Measurements from ENCODE around the gene PLIN3. TPM values are rescaled to one million over a fixed set of nuclear protein-coding genes. Genes with fewer than 3 reads are reported as not detected.

Gene PLIN3
- total and polyA plus RNA-seq, 9 of the 15 experiments (the other 6 are each of a cell fraction or from before 2014, with no cell fraction given): 7.5 to 75.6 (median 43.1) TPM

- no peak overlapping the region for H3K27ac ChIP-seq (ENCODE audit: extremely low read depth, low read depth, low read length)
- no peak for TF ChIP-seq ARID1B (IDR thresholded peaks at IDR 0.05)
- TF ChIP-seq NRF1 (conservative IDR thresholded peaks at IDR 0.05 in 1 of 2, IDR thresholded peaks at IDR 0.05 in 1 of 2): no peak
- no peak for TF ChIP-seq ZNF444 (CRISPR knock-in tag; IDR thresholded peaks at IDR 0.05)
- no peak for TF ChIP-seq GABPA (tag; conservative IDR thresholded peaks at IDR 0.05; ENCODE audit: low read depth)
- no peak for TF ChIP-seq ATF6 (CRISPR knock-in tag; IDR thresholded peaks at IDR 0.05)
- no peak for TF ChIP-seq ERF (CRISPR knock-in tag; IDR thresholded peaks at IDR 0.05)
- no peak for TF ChIP-seq MEF2A (IDR thresholded peaks at IDR 0.05; ENCODE audit: control insufficient read depth, low read depth, low read length)
- TF ChIP-seq POLR2B (IDR thresholded peaks at IDR 0.05; ENCODE audit: low read depth, partially characterized antibody): no peak
- TF ChIP-seq GATAD2B (IDR thresholded peaks at IDR 0.05; ENCODE audit: borderline replicate concordance): no peak
- no peak for TF ChIP-seq IFI16 (CRISPR knock-in tag; IDR thresholded peaks at IDR 0.05)
- TF ChIP-seq, protein P1, sequence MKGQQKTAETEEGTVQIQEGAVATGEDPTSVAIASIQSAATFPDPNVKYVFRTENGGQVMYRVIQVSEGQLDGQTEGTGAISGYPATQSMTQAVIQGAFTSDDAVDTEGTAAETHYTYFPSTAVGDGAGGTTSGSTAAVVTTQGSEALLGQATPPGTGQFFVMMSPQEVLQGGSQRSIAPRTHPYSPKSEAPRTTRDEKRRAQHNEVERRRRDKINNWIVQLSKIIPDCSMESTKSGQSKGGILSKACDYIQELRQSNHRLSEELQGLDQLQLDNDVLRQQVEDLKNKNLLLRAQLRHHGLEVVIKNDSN (CRISPR knock-in tag; IDR thresholded peaks at IDR 0.05): no peak
- no peak for TF ChIP-seq HLTF (IDR thresholded peaks at IDR 0.05)
- no peak for TF ChIP-seq STAT5A (IDR thresholded peaks at IDR 0.05; ENCODE audit: borderline replicate concordance, low read length)
- DNase-seq (ENCODE audit: extremely low read depth in 1 of 4, low spot score in 3 of 4) (no peak), FAIRE-seq (no peak), ATAC-seq (no peak)
- WGBS (ENCODE audit: insufficient coverage, low coverage, missing lambda C conversion rate): 85% methylated on average over 20 of the region's 24 CpGs
- H2AFZ ChIP-seq (ENCODE audit: low read depth, low read length): no peak overlapping the region
- H4K20me1 ChIP-seq (replicated peaks; ENCODE audit: control insufficient read depth, insufficient read depth, low read length): peaks cover 12% of the 10 kb centered on the region; the same call in 1 of the 2 replicates
- H3K4me2 ChIP-seq (ENCODE audit: insufficient read depth, low read length): no peak overlapping the region
- intact Hi-C loops (cut with micrococcal nuclease): no loop called here
- peaks cover 23 to 45% of the 10 kb centered on the region in 2 experiments for H3K4me1 ChIP-seq (replicated peaks in 1 of 2; ENCODE audit: control insufficient read depth in 2 of 2, insufficient read depth in 2 of 2, low read length in 2 of 2)
- ChIA-PET CTCF (ENCODE audit: low intra/inter-chr PET ratio) (interaction anchor here (1.2 kb wide), 1 partner anchor 105 kb away, joined by 3 read pairs; no protein-coding TSS in a partner anchor), POLR2A (interaction anchor here (1.1 kb wide), 1 partner anchor 8 kb away, joined by 3 read pairs; no protein-coding TSS in a partner anchor)
- H3K9me1 ChIP-seq (ENCODE audit: control insufficient read depth, insufficient read depth, low read length): peaks cover 3% of the 10 kb centered on the region
- H3K79me2 ChIP-seq (ENCODE audit: control insufficient read depth, insufficient read depth, low read length): peaks cover 85% of the 10 kb centered on the region
- BruUV-seq (replicated peaks): no TSS peak
- in situ Hi-C loops (cut with MboI): loop anchor here (5.0 kb wide), 1 partner anchor 107 kb away; no protein-coding TSS in a partner anchor
- no peak overlapping the region for H3K4me3 ChIP-seq
- H3K9ac ChIP-seq (ENCODE audit: insufficient read depth in 1 of 2, low read depth in 2 of 2, low read length in 2 of 2): peak overlapping the region in 1 of 2 experiments; percentile 24; a peak in 2 of 4 replicates
- H3K9me3 ChIP-seq (replicated peaks; ENCODE audit: control insufficient read depth, insufficient read depth, low read depth, low read length): no peaks in the 10 kb centered on the region
- peaks cover 75% of the 10 kb centered on the region for H3K36me3 ChIP-seq (ENCODE audit: control insufficient read depth, insufficient read depth, low read length)
- no peaks in the 10 kb centered on the region for H3K27me3 ChIP-seq (ENCODE audit: control insufficient read depth in 2 of 2, insufficient read depth in 2 of 2, low read length in 2 of 2)
Measured at GRCh38 chr19:4913996-4914735, 46.7 kb upstream of the PLIN3 start.

Measured in K562 (cell line).